Measurements from ENCODE around the gene TAF1B. TPM values are rescaled to one million over a fixed set of nuclear protein-coding genes. Genes with fewer than 3 reads are reported as not detected.

The TAF1B gene
- total RNA-seq, 2 donors from 2014 or later = 12.9 to 19.5 TPM

GRCh38 chr2:9883897-9884296 lies 40.6 kb downstream of the TAF1B start:
- Histone ChIP-seq H3K4me3 (no peak overlapping the region), H3K36me3 (replicated peaks in 1 of 2; ENCODE audit: insufficient read depth in 1 of 2, low read depth in 2 of 2) (peaks cover 2 to 7% of the 10 kb centered on the region in 2 donors), H3K27ac (no peak overlapping the region), H3K27me3 (no peaks in the 10 kb centered on the region), H3K9me3 (no peaks in the 10 kb centered on the region), H3K4me1 (no peaks in the 10 kb centered on the region)
- no peak for DNase-seq
- WGBS, 2 donors = 91 to 94% methylated on average over 17 of the region's 17 CpGs
- no peak for ATAC-seq
- no peak for TF ChIP-seq POLR2A (IDR thresholded peaks at IDR 0.05)
- TF ChIP-seq CTCF (IDR thresholded peaks at IDR 0.05) = no peak
- intact Hi-C loops (cut with DNase I) = no loop called here

- WGBS, 2 donors = 92 to 97% methylated on average over 5 to 6 of the region's 6 CpGs
- Histone ChIP-seq H3K36me3 (replicated peaks in 1 of 2; ENCODE audit: insufficient read depth in 1 of 2, low read depth in 2 of 2) (peaks cover 2 to 7% of the 10 kb centered on the region in 2 donors), H3K27me3 (no peaks in the 10 kb centered on the region), H3K27ac (no peak overlapping the region), H3K4me1 (peaks cover 1% of the 10 kb centered on the region), H3K4me3 (no peak overlapping the region), H3K9me3 (no peaks in the 10 kb centered on the region)
- DNase-seq (no peak), ATAC-seq (no peak)
- intact Hi-C loops (cut with DNase I) = no loop called here
- TF ChIP-seq CTCF (IDR thresholded peaks at IDR 0.05) (no peak), POLR2A (IDR thresholded peaks at IDR 0.05) (no peak)
These were observed 41.2 kb downstream of the TAF1B start for GRCh38 chr2:9884436-9884835.

GRCh38 chr2:9885036-9885684 lies 41.9 kb downstream of the TAF1B start:
- Histone ChIP-seq H3K36me3 (replicated peaks in 1 of 2; ENCODE audit: insufficient read depth in 1 of 2, low read depth in 2 of 2) (peaks cover 2 to 7% of the 10 kb centered on the region in 2 donors), H3K4me3 (no peak overlapping the region), H3K27me3 (no peaks in the 10 kb centered on the region), H3K4me1 (peaks cover 7% of the 10 kb centered on the region), H3K9me3 (no peaks in the 10 kb centered on the region), H3K27ac (no peak overlapping the region)
- intact Hi-C loops (cut with DNase I) = no loop called here
- TF ChIP-seq POLR2A (IDR thresholded peaks at IDR 0.05) (no peak), CTCF (IDR thresholded peaks at IDR 0.05) (no peak)
- no peak for ATAC-seq
- DNase-seq = no peak
- WGBS, 2 donors = 82 to 88% methylated on average over 4 of the region's 4 CpGs

GRCh38 chr2:9887513-9887912 lies 44.2 kb downstream of the TAF1B start:
- Histone ChIP-seq H3K4me1 (peaks cover 7% of the 10 kb centered on the region), H3K4me3 (no peak overlapping the region), H3K9me3 (no peaks in the 10 kb centered on the region), H3K36me3 (replicated peaks in 1 of 2; ENCODE audit: insufficient read depth in 1 of 2, low read depth in 2 of 2) (peaks cover 2 to 7% of the 10 kb centered on the region in 2 donors), H3K27me3 (no peaks in the 10 kb centered on the region), H3K27ac (no peak overlapping the region)
- TF ChIP-seq CTCF (IDR thresholded peaks at IDR 0.05) = no peak
- no peak for TF ChIP-seq POLR2A (IDR thresholded peaks at IDR 0.05)
- ATAC-seq = no peak
- no peak for DNase-seq
- intact Hi-C loops (cut with DNase I) = no loop called here
- 88 to 100% methylated on average over 1 of the region's 1 CpG for whole genome bisulfite sequencing, 2 donors

GRCh38 chr2:9889812-9890261 lies 46.6 kb downstream of the TAF1B start:
- no peak for TF ChIP-seq CTCF (IDR thresholded peaks at IDR 0.05)
- TF ChIP-seq POLR2A (IDR thresholded peaks at IDR 0.05) = no peak
- peak in 1 of 4 donors; percentile 33 for DNase-seq
- intact Hi-C loops (cut with DNase I) = no loop called here
- ATAC-seq = no peak
- H3K4me1 ChIP-seq = peaks cover 7% of the 10 kb centered on the region
- H3K27ac ChIP-seq = no peak overlapping the region
- H3K36me3 ChIP-seq (replicated peaks in 1 of 2; ENCODE audit: insufficient read depth in 1 of 2, low read depth in 2 of 2) = no peaks in the 10 kb centered on the region
- 15 to 30% methylated on average over 3 of the region's 3 CpGs for whole genome bisulfite sequencing, 2 donors
- H3K27me3 ChIP-seq = no peaks in the 10 kb centered on the region
- H3K9me3 ChIP-seq = no peaks in the 10 kb centered on the region
- H3K4me3 ChIP-seq = no peak overlapping the region

Measured in body of pancreas (tissue), 4 donors.